ENCODE measurements around the gene UVRAG.

DNA sequence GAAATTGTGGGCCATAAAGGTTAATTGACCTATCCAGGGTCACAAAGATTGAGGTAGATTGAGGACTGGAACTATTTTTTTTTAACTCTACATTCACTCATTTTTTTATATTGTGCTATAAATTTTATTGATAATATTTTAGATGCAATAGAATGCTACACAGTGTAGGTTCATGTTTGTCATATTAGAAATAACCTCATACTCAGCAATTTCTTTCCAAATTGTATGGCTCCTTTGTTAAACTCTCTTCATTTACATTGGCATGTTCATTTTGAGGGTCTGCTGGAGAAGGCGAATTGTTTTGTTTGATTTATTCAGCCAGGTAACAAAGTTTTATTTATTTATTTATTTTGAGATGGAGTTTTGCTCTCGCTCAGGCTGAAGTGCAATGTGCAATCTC is 44.6 kb downstream of the UVRAG start:
- TF ChIP-seq CTCF (IDR thresholded peaks at IDR 0.05) (no peak), POLR2A (IDR thresholded peaks at IDR 0.05) (no peak)
